ENCODE results near the gene RGS7. TPM values are rescaled to one million over a fixed set of nuclear protein-coding genes. Genes with fewer than 3 reads are reported as not detected.
"Not testable (repeated sequence)": the region's sequence is repeated elsewhere in the genome, so short reads cannot be mapped to it uniquely, and the experiment has no call there.

The RGS7 gene
- total RNA-seq, 4 donors from 2014 or later: 0.39 TPM; not detected in 3

DNA sequence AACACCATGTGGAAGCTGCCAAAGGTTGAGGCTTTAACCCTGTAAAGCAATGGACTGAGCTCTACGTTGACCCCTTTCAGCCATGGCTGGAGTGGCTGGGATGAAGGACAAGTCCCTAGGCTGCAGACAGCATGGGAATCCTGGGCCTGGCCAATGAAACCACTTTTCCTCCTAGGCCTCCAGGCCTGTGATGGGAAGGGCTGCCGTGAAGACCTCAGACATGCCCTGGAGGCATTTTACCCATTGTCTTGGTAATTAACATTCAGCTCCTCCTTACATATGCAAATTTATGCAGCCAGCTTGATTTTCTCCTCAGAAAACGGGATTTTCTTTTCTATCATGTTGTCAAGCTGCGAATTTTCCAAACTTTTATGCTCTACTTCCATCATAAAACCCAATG, 214.5 kb downstream of the RGS7 start:
- Histone ChIP-seq H3K36me3 (no peaks in the 10 kb centered on the region), H3K27ac (no peak overlapping the region), H3K4me3 (replicated peaks in 1 of 3) (no peak overlapping the region), H3K4me1 (no peaks in the 10 kb centered on the region), H3K9me3 (no peaks in the 10 kb centered on the region), H3K27me3 (no peaks in the 10 kb centered on the region)
- TF ChIP-seq POLR2A (IDR thresholded peaks at IDR 0.05): no peak
- TF ChIP-seq, protein P1, sequence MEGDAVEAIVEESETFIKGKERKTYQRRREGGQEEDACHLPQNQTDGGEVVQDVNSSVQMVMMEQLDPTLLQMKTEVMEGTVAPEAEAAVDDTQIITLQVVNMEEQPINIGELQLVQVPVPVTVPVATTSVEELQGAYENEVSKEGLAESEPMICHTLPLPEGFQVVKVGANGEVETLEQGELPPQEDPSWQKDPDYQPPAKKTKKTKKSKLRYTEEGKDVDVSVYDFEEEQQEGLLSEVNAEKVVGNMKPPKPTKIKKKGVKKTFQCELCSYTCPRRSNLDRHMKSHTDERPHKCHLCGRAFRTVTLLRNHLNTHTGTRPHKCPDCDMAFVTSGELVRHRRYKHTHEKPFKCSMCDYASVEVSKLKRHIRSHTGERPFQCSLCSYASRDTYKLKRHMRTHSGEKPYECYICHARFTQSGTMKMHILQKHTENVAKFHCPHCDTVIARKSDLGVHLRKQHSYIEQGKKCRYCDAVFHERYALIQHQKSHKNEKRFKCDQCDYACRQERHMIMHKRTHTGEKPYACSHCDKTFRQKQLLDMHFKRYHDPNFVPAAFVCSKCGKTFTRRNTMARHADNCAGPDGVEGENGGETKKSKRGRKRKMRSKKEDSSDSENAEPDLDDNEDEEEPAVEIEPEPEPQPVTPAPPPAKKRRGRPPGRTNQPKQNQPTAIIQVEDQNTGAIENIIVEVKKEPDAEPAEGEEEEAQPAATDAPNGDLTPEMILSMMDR (IDR thresholded peaks at IDR 0.05): no peak
- WGBS, 2 donors: 78 to 88% methylated on average over 4 of the region's 4 CpGs
- no peak for DNase-seq
- intact Hi-C loops (cut with DNase I): no loop called here

DNA sequence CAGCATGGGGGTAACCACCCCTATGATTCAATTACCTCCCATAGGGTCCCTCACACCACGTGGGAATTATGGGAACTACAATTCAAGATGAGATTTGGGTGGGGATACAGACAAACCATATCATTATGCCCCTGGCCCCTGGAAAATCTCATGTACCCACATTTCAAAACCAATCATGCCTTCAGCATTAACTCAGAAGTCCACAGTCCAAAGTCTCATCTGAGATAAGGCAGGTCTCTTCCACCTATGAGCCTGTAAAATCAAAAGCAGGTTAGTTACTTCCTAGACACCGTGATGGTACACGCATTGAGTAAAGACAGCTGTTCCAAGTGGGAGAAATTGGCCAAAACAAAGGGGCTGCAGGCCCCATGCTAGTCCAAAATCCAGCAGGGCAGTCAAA, 215.4 kb downstream of the RGS7 start:
- intact Hi-C loops (cut with DNase I): not testable (repeated sequence)
- 82 to 86% methylated on average over 3 of the region's 3 CpGs for WGBS, 2 donors

DNA sequence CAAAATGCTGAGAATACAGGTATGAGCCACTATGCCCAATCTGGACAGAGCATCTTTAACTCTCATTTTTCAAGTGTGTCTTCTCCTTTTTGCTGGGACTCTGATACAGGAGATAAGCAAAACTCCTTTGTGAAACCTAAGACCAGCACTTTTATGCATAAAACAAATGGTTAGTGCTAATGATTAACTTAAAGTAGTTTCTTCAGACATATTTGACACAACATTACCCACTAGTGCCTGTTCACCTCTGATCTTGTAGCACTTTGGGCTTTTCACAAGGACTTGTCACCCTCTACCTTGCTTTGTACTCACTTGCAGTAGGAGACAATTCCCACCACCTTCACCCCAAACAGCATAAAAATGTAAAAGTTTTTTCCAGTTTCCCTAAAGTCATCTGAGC, 216.3 kb downstream of the RGS7 start:
- no peaks in the 10 kb centered on the region for H3K36me3 ChIP-seq
- no peaks in the 10 kb centered on the region for H3K9me3 ChIP-seq
- DNase-seq: no peak
- H3K4me3 ChIP-seq (replicated peaks in 1 of 3): no peak overlapping the region
- H3K4me1 ChIP-seq: no peaks in the 10 kb centered on the region
- H3K27me3 ChIP-seq: no peaks in the 10 kb centered on the region
- intact Hi-C loops (cut with DNase I): no loop called here
- H3K27ac ChIP-seq: no peak overlapping the region
- TF ChIP-seq POLR2A (IDR thresholded peaks at IDR 0.05): no peak
- TF ChIP-seq, protein P1 (IDR thresholded peaks at IDR 0.05): no peak

More for the DNA sequence above, 215.4 kb downstream of the RGS7 start:
- H3K4me3 ChIP-seq (replicated peaks in 1 of 3); H3K4me1 ChIP-seq; H3K27me3 ChIP-seq; DNase-seq; H3K27ac ChIP-seq; H3K9me3 ChIP-seq; H3K36me3 ChIP-seq: not testable (repeated sequence)

DNA sequence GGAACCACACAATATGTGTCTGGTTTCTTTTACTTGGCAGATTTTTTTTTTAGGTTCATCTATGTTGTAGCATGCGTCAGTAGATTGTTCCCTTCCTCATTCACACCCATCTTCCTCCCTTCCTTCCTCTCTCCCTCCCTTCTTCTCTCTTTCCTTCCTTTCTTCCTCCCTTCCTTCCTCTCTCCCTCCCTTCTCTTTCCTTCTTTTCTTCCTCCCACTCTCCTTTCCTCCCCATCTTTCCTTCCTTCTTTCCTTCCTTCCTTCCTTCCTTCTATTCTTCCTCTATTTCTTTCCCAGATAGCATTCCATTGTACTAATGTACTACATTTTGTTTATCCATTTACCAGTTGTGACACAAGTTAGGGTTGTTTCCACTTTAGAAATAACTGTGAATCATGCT, 218.0 kb downstream of the RGS7 start:
- Histone ChIP-seq H3K4me3 (replicated peaks in 1 of 3) (no peak overlapping the region), H3K36me3 (no peaks in the 10 kb centered on the region), H3K4me1 (no peaks in the 10 kb centered on the region), H3K9me3 (no peaks in the 10 kb centered on the region), H3K27ac (no peak overlapping the region), H3K27me3 (no peaks in the 10 kb centered on the region)
- intact Hi-C loops (cut with DNase I): no loop called here
- 72 to 76% methylated on average over 1 of the region's 1 CpG for WGBS, 2 donors
- TF ChIP-seq POLR2A (IDR thresholded peaks at IDR 0.05): no peak
- TF ChIP-seq, protein P1 (IDR thresholded peaks at IDR 0.05): no peak
- no peak for DNase-seq

DNA sequence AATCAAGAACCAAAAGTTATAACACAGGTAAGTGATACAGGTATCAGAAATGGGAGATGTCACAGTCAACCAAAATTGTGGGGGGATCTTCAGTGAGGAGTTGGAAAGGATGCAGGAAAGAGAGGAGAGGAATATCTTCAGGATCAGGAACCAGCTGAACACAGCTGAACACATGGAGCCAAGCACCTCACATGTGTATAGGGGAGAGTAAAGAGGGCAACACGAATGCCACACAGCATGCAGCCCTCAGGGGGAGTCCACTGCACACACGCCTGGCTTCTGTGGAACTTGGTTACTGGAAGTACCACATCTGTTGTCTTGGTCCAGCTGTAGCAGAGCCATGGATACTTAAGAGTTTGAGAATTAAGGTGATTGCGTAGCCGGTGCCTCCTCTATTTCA, 218.8 kb downstream of the RGS7 start:
- Histone ChIP-seq H3K27me3 (no peaks in the 10 kb centered on the region), H3K4me3 (replicated peaks in 1 of 3) (no peak overlapping the region), H3K4me1 (no peaks in the 10 kb centered on the region), H3K27ac (no peak overlapping the region), H3K36me3 (no peaks in the 10 kb centered on the region), H3K9me3 (no peaks in the 10 kb centered on the region)
- DNase-seq: no peak
- intact Hi-C loops (cut with DNase I): no loop called here
- 81 to 90% methylated on average over 4 of the region's 4 CpGs for WGBS, 2 donors
- TF ChIP-seq, protein P1 (IDR thresholded peaks at IDR 0.05): no peak
- TF ChIP-seq POLR2A (IDR thresholded peaks at IDR 0.05): no peak

DNA sequence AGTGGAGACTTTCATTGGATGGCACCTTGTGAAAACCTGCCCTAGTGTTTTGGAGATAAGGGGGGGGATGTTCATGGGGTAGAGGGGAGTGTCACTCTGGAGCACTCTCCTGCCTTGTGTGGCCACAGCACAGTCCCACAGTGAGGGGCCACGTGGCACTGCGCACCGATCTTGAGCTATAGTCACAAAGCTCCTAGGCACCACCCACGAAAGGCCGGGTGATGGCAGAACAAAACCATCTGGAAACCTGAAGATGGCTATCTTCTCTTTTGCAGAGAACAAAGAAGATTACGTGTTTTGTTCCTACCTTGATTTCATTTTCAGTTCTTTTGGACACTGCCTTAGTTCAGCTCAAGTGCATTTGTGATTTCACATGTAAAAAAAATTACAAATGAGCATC, 220.6 kb downstream of the RGS7 start:
- 79 to 84% methylated on average over 6 of the region's 6 CpGs for WGBS, 2 donors
- no peak overlapping the region for H3K4me3 ChIP-seq (replicated peaks in 1 of 3)
- DNase-seq: no peak
- no peaks in the 10 kb centered on the region for H3K36me3 ChIP-seq
- no peak overlapping the region for H3K27ac ChIP-seq
- no peaks in the 10 kb centered on the region for H3K4me1 ChIP-seq
- no peaks in the 10 kb centered on the region for H3K9me3 ChIP-seq
- intact Hi-C loops (cut with DNase I): no loop called here
- TF ChIP-seq POLR2A (IDR thresholded peaks at IDR 0.05): no peak
- TF ChIP-seq, protein P1 (IDR thresholded peaks at IDR 0.05): no peak
- H3K27me3 ChIP-seq: no peaks in the 10 kb centered on the region

All from thyroid gland (tissue), 4 donors.